Endothelial cell of umbilical vein (primary cell): ENCODE results near the gene DSP. TPM values are rescaled to one million over a fixed set of nuclear protein-coding genes. Genes with fewer than 3 reads are reported as not detected.

Experiments used
- BruUV-seq: library from RNA; stranded (reverse); fragments of 400-500 nt; replicated peaks from 2 replicates; lab custom pipeline; 2021; lab: Mats Ljungman, UMichigan
- CTCF ChIA-PET: fragments of 300-600, 350-600 bp; sonication (Branson Sonifier 250); formaldehyde crosslinking; loops from one replicate; lab custom pipeline; 2021; ENCODE audit warnings: antibody characterized with exemption, inconsistent platforms; lab: Charles Lee
- POLR2A ChIA-PET: fragments of 300-600, 350-600 bp; sonication (Branson Sonifier 250); formaldehyde crosslinking; loops from one replicate; lab custom pipeline; 2021; ENCODE audit warnings: antibody characterized with exemption, inconsistent platforms; lab: Charles Lee
- DNase-seq: peaks from one replicate; pipeline ENCODE4 v3.0.0-alpha.2; 2011; ENCODE audit warnings: low read depth, low spot score
- FAIRE-seq: peaks from 2 replicates; lab custom pipeline; 2011; peaks lifted over from hg19 to GRCh38; lab: Jason Lieb, UNC
- H2AFZ ChIP-seq: 2 replicates; pipeline ENCODE4 v1.6.0; 2012; ENCODE audit warnings: low read depth, low read length, control low read depth, inconsistent platforms
- H3K27ac ChIP-seq: 2 replicates; pipeline ENCODE4 v1.5.1; 2011; ENCODE audit warnings: low read depth, mild to moderate bottlenecking, control low read depth, low read length, moderate library complexity; ENCODE audit not compliant: insufficient read depth
- H3K27me3 ChIP-seq, 2 experiments: 2 replicates each; pipeline versions ENCODE4 v1.6.0 to v1.6.1; 2011; ENCODE audit warnings: low read length in 2 of 2, mixed read lengths in 1 of 2; ENCODE audit not compliant: control insufficient read depth in 2 of 2, insufficient read depth in 2 of 2
- H3K36me3 ChIP-seq, 2 experiments: 2 replicates in 1 of 2; 3 replicates in 1 of 2; pipeline ENCODE4 v1.5.1; 2011; ENCODE audit warnings: low read length in 2 of 2, mild to moderate bottlenecking in 1 of 2, moderate library complexity in 1 of 2; ENCODE audit not compliant: control insufficient read depth in 2 of 2, insufficient read depth in 2 of 2; ENCODE audit errors: extremely low read depth in 1 of 2
- H3K4me1 ChIP-seq: 3 replicates; pipeline ENCODE4 v1.5.1; 2011; ENCODE audit warnings: mild to moderate bottlenecking, low read length; ENCODE audit not compliant: control insufficient read depth, insufficient read depth; ENCODE audit errors: extremely low read depth
- H3K4me2 ChIP-seq: 2 replicates; pipeline ENCODE4 v1.6.1; 2011; ENCODE audit warnings: low read length, control low read depth, mixed read lengths; ENCODE audit not compliant: insufficient read depth
- H3K4me3 ChIP-seq, 3 experiments: fragments of 200-600 bp in 1 of 3; sonication (generic), shearing (Covaris generic) in 1 of 3; replicated peaks in 1 of 3; 2 replicates each; pipeline ENCODE4 v1.5.1; 2011 to 2016; ENCODE audit warnings: control low read depth in 3 of 3, low read length in 3 of 3, mild to moderate bottlenecking in 2 of 3, inconsistent platforms in 1 of 3, low read depth in 1 of 3, moderate library complexity in 1 of 3; ENCODE audit not compliant: insufficient read depth in 1 of 3
- H3K79me2 ChIP-seq: 2 replicates; pipeline ENCODE4 v1.6.0; 2012; ENCODE audit warnings: low read length, inconsistent platforms; ENCODE audit not compliant: control insufficient read depth, insufficient read depth
- H3K9ac ChIP-seq: replicated peaks from 2 replicates; pipeline ENCODE3; 2011; ENCODE audit warnings: low read length, control low read depth; ENCODE audit not compliant: insufficient read depth; ENCODE audit errors: extremely low read depth
- H3K9me1 ChIP-seq: replicated peaks from 3 replicates; pipeline ENCODE4 v1.6.0; 2011; ENCODE audit warnings: mild to moderate bottlenecking, low read length; ENCODE audit not compliant: control insufficient read depth, insufficient read depth; ENCODE audit errors: extremely low read depth
- H3K9me3 ChIP-seq: replicated peaks from 2 replicates; pipeline ENCODE4 v1.5.1; 2012; ENCODE audit warnings: low read length, inconsistent platforms; ENCODE audit not compliant: control insufficient read depth, insufficient read depth
- H4K20me1 ChIP-seq: replicated peaks from 2 replicates; pipeline ENCODE3; 2011; ENCODE audit warnings: mild to moderate bottlenecking, low read length; ENCODE audit not compliant: control insufficient read depth, insufficient read depth; ENCODE audit errors: extremely low read depth
- CTCF ChIP-seq, 2 donors: IDR thresholded peaks; 1 replicate in 1 of 2; 2 replicates in 1 of 2; pipeline ENCODE4 v1.5.1; 2011; ENCODE audit warnings: low read length in 2 of 2, mild to moderate bottlenecking in 2 of 2, moderate library complexity in 2 of 2, control low read depth in 1 of 2, inconsistent platforms in 1 of 2, low read depth in 1 of 2; ENCODE audit not compliant: insufficient read depth in 1 of 2; ENCODE audit errors: extremely low read depth in 1 of 2
- EZH2 ChIP-seq: IDR thresholded peaks from 2 replicates; pipeline ENCODE4 v1.6.1; 2012; ENCODE audit warnings: borderline replicate concordance, low read depth, mild to moderate bottlenecking, moderate library complexity, low read length, inconsistent platforms; ENCODE audit not compliant: severe bottlenecking
- FOS ChIP-seq: IDR thresholded peaks from 2 replicates; pipeline ENCODE4 v1.6.1; 2011; ENCODE audit warnings: mild to moderate bottlenecking, low read length, moderate library complexity, borderline replicate concordance; ENCODE audit not compliant: insufficient read depth
- GATA2 ChIP-seq: IDR thresholded peaks from 2 replicates; pipeline ENCODE4 v1.7.0; 2011; ENCODE audit warnings: low read depth, mild to moderate bottlenecking, moderate library complexity, mixed read lengths, low read length; ENCODE audit not compliant: insufficient read length, insufficient read depth
- JUN ChIP-seq: IDR thresholded peaks from 2 replicates; pipeline ENCODE4 v1.6.1; 2011; ENCODE audit warnings: borderline replicate concordance, low read depth; ENCODE audit not compliant: insufficient read length, insufficient read depth
- MAX ChIP-seq: IDR thresholded peaks from 2 replicates; pipeline ENCODE4 v1.6.1; 2011; ENCODE audit not compliant: insufficient read depth, insufficient read length
- MYC ChIP-seq: IDR thresholded peaks from one replicate; pipeline ENCODE4 v1.6.1; 2011; ENCODE audit warnings: mild to moderate bottlenecking, low read depth, low read length
- POLR2A ChIP-seq: IDR thresholded peaks from 2 replicates; pipeline ENCODE4 v1.6.1; 2012; ENCODE audit warnings: low read depth, mild to moderate bottlenecking, control low read depth, low read length
- POLR2AphosphoS5 ChIP-seq: IDR thresholded peaks from 2 replicates; pipeline ENCODE4 v1.6.1; 2012; ENCODE audit warnings: low read depth, mild to moderate bottlenecking, control low read depth, low read length, moderate library complexity; ENCODE audit not compliant: insufficient read depth
- dilution Hi-C: fragments of 300-500 bp; cut with MboI; formaldehyde crosslinking; loops from one replicate; pipeline ENCODE4 v1.15.0; 2019; ENCODE audit warnings: low sequenced_read_pairs; ENCODE audit not compliant: extremely low pct_ligation_motif_present
- intact Hi-C: fragments of 100-400 bp; cut with micrococcal nuclease; formaldehyde crosslinking; loops from one replicate; pipeline ENCODE4 v1.10.0; 2022
- polyA plus RNA-seq, 4 experiments: library from polyadenylated mRNA; depleted of rRNA in 3 of 4; stranded (reverse) in 3 of 4; unstranded in 1 of 4; fragments of >200 nt; gene quantifications; 2 replicates each; pipeline versions ENCODE4 v1.2.1 to v1.2.3, GENCODE V29; 2011 to 2012; ENCODE audit warnings: missing spikeins in 1 of 4
- total RNA-seq: library from RNA; stranded (reverse); gene quantifications from 2 replicates; pipeline ENCODE4 v1.2.3, GENCODE V29; 2021

Gene DSP
- total and polyA plus RNA-seq, 2 donors (not counting 3 experiments of a cell fraction or from before 2014, with no cell fraction given) = 0.03 to 0.77 TPM

- intact Hi-C loops (no loop called here), dilution Hi-C loops (no loop called here)
- no peak overlapping the region for H2AFZ ChIP-seq
- H3K4me2 ChIP-seq = no peak overlapping the region
- no peak overlapping the region for H3K4me3 ChIP-seq
- H3K9me3 ChIP-seq = no peaks in the 10 kb centered on the region
- POLR2A ChIA-PET = no interaction called here
- H3K27me3 ChIP-seq = peaks cover 2 to 11% of the 10 kb centered on the region in 2 experiments
- H3K9me1 ChIP-seq = no peaks in the 10 kb centered on the region
- no TSS peak for BruUV-seq
- no peaks in the 10 kb centered on the region for H3K79me2 ChIP-seq
- no peaks in the 10 kb centered on the region for H3K36me3 ChIP-seq
- DNase-seq (no peak), FAIRE-seq (no peak)
- H4K20me1 ChIP-seq = no peaks in the 10 kb centered on the region
- CTCF ChIA-PET = interaction anchor here (1.7 kb wide), 1 partner anchor 16 kb away, joined by 7 read pairs; no protein-coding TSS in a partner anchor
- H3K9ac ChIP-seq = no peak overlapping the region
- H3K27ac ChIP-seq = no peak overlapping the region
- TF ChIP-seq GATA2 = no peak
- no peak for TF ChIP-seq FOS
- no peak for TF ChIP-seq CTCF (IDR thresholded peaks at IDR 0.05; ENCODE audit: extremely low read depth in 1 of 2, insufficient read depth in 1 of 2, low read depth in 1 of 2, low read length in 2 of 2)
- no peak for TF ChIP-seq MYC
- no peak for TF ChIP-seq MAX
- TF ChIP-seq POLR2A = no peak
- no peak for TF ChIP-seq POLR2AphosphoS5
- TF ChIP-seq EZH2 = no peak
- TF ChIP-seq JUN = no peak
- no peaks in the 10 kb centered on the region for H3K4me1 ChIP-seq
Measured at GRCh38 chr6:7630792-7631191, 89.3 kb downstream of the DSP start.
